Suprapubic skin (tissue), 4 donors: ENCODE results near the gene PGBD5. TPM values are rescaled to one million over a fixed set of nuclear protein-coding genes. Genes with fewer than 3 reads are reported as not detected.

Source experiments
- DNase-seq, 2 donors: peaks; one replicate each; pipeline ENCODE4 v3.0.0-alpha.2; 2019; ENCODE audit warnings: low spot score in 2 of 2
- H3K27ac ChIP-seq: fragments of 200-600 bp; sonication (generic); one replicate; pipeline ENCODE4 v1.5.1; 2019
- H3K27me3 ChIP-seq: fragments of 200-600 bp; sonication (generic); one replicate; pipeline ENCODE4 v1.5.1; 2019
- H3K36me3 ChIP-seq: fragments of 200-600 bp; sonication (generic); one replicate; pipeline ENCODE4 v1.5.1; 2019
- H3K4me1 ChIP-seq: fragments of 200-600 bp; sonication (generic); one replicate; pipeline ENCODE4 v1.5.1; 2019
- H3K4me3 ChIP-seq: fragments of 200-600 bp; sonication (generic); one replicate; pipeline ENCODE4 v1.5.1; 2019; ENCODE audit warnings: mild to moderate bottlenecking
- H3K9me3 ChIP-seq: fragments of 200-600 bp; sonication (generic); one replicate; pipeline ENCODE4 v1.5.1; 2019
- CTCF ChIP-seq, 2 donors: fragments of 200-600 bp in 1 of 2; fragments of 450-650 bp in 1 of 2; sonication (generic) in 1 of 2; IDR thresholded peaks; one replicate each; pipeline ENCODE4 v1.5.1; 2016 to 2019; ENCODE audit warnings: antibody characterized with exemption in 2 of 2, mild to moderate bottlenecking in 1 of 2, moderate library complexity in 1 of 2
- EP300 ChIP-seq: sonication (generic); formaldehyde crosslinking; IDR thresholded peaks from one replicate; pipeline ENCODE4 v1.6.1; 2017; ENCODE audit warnings: antibody characterized with exemption
- POLR2A ChIP-seq, 2 donors: fragments of 450-650 bp; IDR thresholded peaks; one replicate each; pipeline ENCODE4 v1.6.1; 2017; ENCODE audit warnings: antibody characterized with exemption in 2 of 2, mild to moderate bottlenecking in 2 of 2, moderate library complexity in 2 of 2
- POLR2AphosphoS5 ChIP-seq, 3 donors: sonication (generic); formaldehyde crosslinking; IDR thresholded peaks; one replicate each; pipeline ENCODE4 v1.6.1; 2017; ENCODE audit warnings: antibody characterized with exemption in 3 of 3
- WGBS: methylation state at CpG from one replicate; pipeline ENCODE4 v1.1.5; 2018; 5-methylcytosine and 5-hydroxymethylcytosine counted together
- total RNA-seq, 4 donors: library from RNA; depleted of rRNA; stranded (reverse); fragments of >200 nt; gene quantifications; one replicate each; pipeline ENCODE4 v1.1.0, GENCODE V29; 2016

Gene PGBD5
- total RNA-seq, 4 donors from 2014 or later, result 0.16 to 1.4 (median 0.51) TPM

DNA sequence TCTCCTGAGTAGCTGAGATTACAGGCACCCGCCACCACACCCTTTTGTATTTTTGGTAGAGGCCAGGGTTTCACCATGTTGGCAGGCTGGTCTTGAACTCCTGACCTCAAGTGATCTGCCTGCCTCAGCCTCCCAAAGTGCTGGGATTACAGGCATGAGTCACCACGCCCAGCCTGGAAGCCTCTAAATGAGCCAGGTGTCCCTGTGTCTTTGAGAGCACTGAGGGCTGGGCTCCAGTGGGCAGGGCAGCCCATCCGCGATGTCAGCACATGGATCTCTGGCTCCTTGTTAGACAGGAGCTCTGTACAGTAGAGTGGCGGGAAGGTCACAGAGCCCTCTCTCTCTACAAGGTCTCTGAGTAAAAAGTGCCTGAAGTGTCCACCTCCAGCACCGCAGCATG, 124.3 kb downstream of the PGBD5 start:
- 95% methylated on average over 6 of the region's 6 CpGs for WGBS
- Histone ChIP-seq H3K36me3 (no peaks in the 10 kb centered on the region), H3K27me3 (no peaks in the 10 kb centered on the region), H3K9me3 (no peaks in the 10 kb centered on the region), H3K27ac (no peak overlapping the region), H3K4me3 (no peak overlapping the region), H3K4me1 (no peaks in the 10 kb centered on the region)
- no peak for DNase-seq
- no peak for TF ChIP-seq CTCF (IDR thresholded peaks at IDR 0.05)
- TF ChIP-seq POLR2AphosphoS5 (IDR thresholded peaks at IDR 0.05), result no peak
- no peak for TF ChIP-seq EP300
- TF ChIP-seq POLR2A (IDR thresholded peaks at IDR 0.05), result no peak

- Histone ChIP-seq H3K4me1 (no peaks in the 10 kb centered on the region), H3K27me3 (no peaks in the 10 kb centered on the region), H3K27ac (no peak overlapping the region), H3K36me3 (no peaks in the 10 kb centered on the region), H3K9me3 (no peaks in the 10 kb centered on the region), H3K4me3 (no peak overlapping the region)
- DNase-seq, result peak in 1 of 2 donors; percentile 51
- TF ChIP-seq POLR2A (IDR thresholded peaks at IDR 0.05), result no peak
- TF ChIP-seq CTCF (IDR thresholded peaks at IDR 0.05), result no peak
- TF ChIP-seq POLR2AphosphoS5 (IDR thresholded peaks at IDR 0.05), result no peak
- TF ChIP-seq EP300, result no peak
- 88% methylated on average over 8 of the region's 8 CpGs for WGBS
These were observed 124.8 kb downstream of the PGBD5 start for GRCh38 chr1:230301322-230301721.

- no peak overlapping the region for H3K4me3 ChIP-seq
- TF ChIP-seq CTCF (IDR thresholded peaks at IDR 0.05), result no peak
- no peaks in the 10 kb centered on the region for H3K27me3 ChIP-seq
- peak in 1 of 2 donors; percentile 40 for DNase-seq
- H3K4me1 ChIP-seq, result no peaks in the 10 kb centered on the region
- 89% methylated on average over 22 of the region's 26 CpGs for WGBS
- H3K27ac ChIP-seq, result no peak overlapping the region
- no peaks in the 10 kb centered on the region for H3K9me3 ChIP-seq
- no peaks in the 10 kb centered on the region for H3K36me3 ChIP-seq
These were observed 125.5 kb downstream of the PGBD5 start for GRCh38 chr1:230300322-230301301.

GRCh38 chr1:230299191-230300006, 126.7 kb downstream of the PGBD5 start:
- DNase-seq, result peak in 1 of 2 donors; percentile 25
- WGBS, result 83% methylated on average over 15 of the region's 15 CpGs
- H3K36me3 ChIP-seq, result no peaks in the 10 kb centered on the region

More at GRCh38 chr1:230299191-230300006, 126.7 kb downstream of the PGBD5 start:
- Histone ChIP-seq H3K4me1 (no peaks in the 10 kb centered on the region), H3K27ac (no peak overlapping the region), H3K9me3 (no peaks in the 10 kb centered on the region), H3K27me3 (no peaks in the 10 kb centered on the region), H3K4me3 (no peak overlapping the region)
- no peak for TF ChIP-seq CTCF (IDR thresholded peaks at IDR 0.05)
- no peak for TF ChIP-seq POLR2AphosphoS5 (IDR thresholded peaks at IDR 0.05)
- no peak for TF ChIP-seq POLR2A (IDR thresholded peaks at IDR 0.05)
- no peak for TF ChIP-seq EP300
